IMR-90 (cell line): ENCODE measurements around the gene DISC1. TPM values are rescaled to one million over a fixed set of nuclear protein-coding genes. Genes with fewer than 3 reads are reported as not detected.

Experiments
- ATAC-seq: fragments of 200-7000 bp; cut with Tn5 transposase; 2 replicates; pipeline ENCODE4 v1.9.1; 2020; ENCODE audit warnings: low read depth, mild to moderate bottlenecking, moderate library complexity
- BruUV-seq: library from RNA; stranded (reverse); fragments of 400-500 nt; replicated peaks from 2 replicates; lab custom pipeline; 2021; lab: Mats Ljungman, UMichigan
- CTCF ChIA-PET: fragments of 300-600 bp; formaldehyde crosslinking; extraction: SDS; loops from one replicate; lab custom pipeline; 2021; ENCODE audit warnings: antibody characterized with exemption; lab: Yijun Ruan, JAX
- POLR2A ChIA-PET: fragments of 300-600 bp; sonication (Branson Sonifier 250); formaldehyde crosslinking; loops from one replicate; lab custom pipeline; 2022; ENCODE audit warnings: antibody characterized with exemption; ENCODE audit not compliant: unreplicated experiment; lab: Charles Lee
- DNase-seq: peaks from one replicate; pipeline ENCODE4 v3.0.0; 2013
- H2AFZ ChIP-seq: replicated peaks from 2 replicates; pipeline ENCODE3; 2013; ENCODE audit warnings: low read length, mild to moderate bottlenecking; ENCODE audit not compliant: poor library complexity
- H2AK5ac ChIP-seq: 2 replicates; pipeline ENCODE4 v1.6.1; 2013; ENCODE audit warnings: low read depth, low read length, inconsistent platforms
- H2AK9ac ChIP-seq: replicated peaks from 2 replicates; pipeline ENCODE3; 2013; ENCODE audit warnings: mild to moderate bottlenecking, low read depth, low read length, moderate library complexity; ENCODE audit not compliant: poor library complexity
- H2BK120ac ChIP-seq: 2 replicates; pipeline ENCODE4 v1.6.1; 2013; ENCODE audit warnings: low read depth, low read length, inconsistent platforms
- H2BK15ac ChIP-seq: 3 replicates; pipeline ENCODE4 v1.6.1; 2013; ENCODE audit warnings: low read depth, low read length, inconsistent platforms
- H2BK20ac ChIP-seq: 2 replicates; pipeline ENCODE4 v1.6.1; 2013; ENCODE audit warnings: low read depth, mild to moderate bottlenecking, inconsistent platforms, low read length, moderate library complexity
- H2BK5ac ChIP-seq: 2 replicates; pipeline ENCODE4 v1.6.1; 2013; ENCODE audit warnings: mild to moderate bottlenecking, low read depth, low read length, inconsistent platforms; ENCODE audit not compliant: poor library complexity, severe bottlenecking
- H3K14ac ChIP-seq: replicated peaks from 2 replicates; pipeline ENCODE4 v1.6.1; 2013; ENCODE audit warnings: low read depth, low read length, inconsistent platforms
- H3K18ac ChIP-seq: 2 replicates; pipeline ENCODE4 v1.6.1; 2013; ENCODE audit warnings: low read depth, low read length, control low read depth
- H3K23ac ChIP-seq: 2 replicates; pipeline ENCODE4 v1.6.1; 2013; ENCODE audit warnings: low read depth, low read length, inconsistent platforms
- H3K27ac ChIP-seq: 2 replicates; pipeline ENCODE4 v1.5.1; 2013; ENCODE audit warnings: mild to moderate bottlenecking, control low read depth, low read length; ENCODE audit not compliant: insufficient read depth
- H3K27me3 ChIP-seq: 2 replicates; pipeline ENCODE4 v1.6.1; 2013; ENCODE audit warnings: low read length; ENCODE audit not compliant: control insufficient read depth, insufficient read depth
- H3K36me3 ChIP-seq: 2 replicates; pipeline ENCODE4 v1.6.1; 2013; ENCODE audit warnings: low read length, mixed read lengths; ENCODE audit not compliant: control insufficient read depth, insufficient read depth
- H3K4ac ChIP-seq: 2 replicates; pipeline ENCODE4 v1.6.1; 2013; ENCODE audit warnings: low read depth, low read length, inconsistent platforms
- H3K4me1 ChIP-seq: 2 replicates; pipeline ENCODE4 v1.6.1; 2013; ENCODE audit warnings: low read length, mixed read lengths; ENCODE audit not compliant: control insufficient read depth, insufficient read depth
- H3K4me2 ChIP-seq: 2 replicates; pipeline ENCODE4 v1.6.1; 2013; ENCODE audit warnings: low read depth, mild to moderate bottlenecking, control low read depth, low read length, moderate library complexity
- H3K4me3 ChIP-seq: 2 replicates; pipeline ENCODE4 v1.5.1; 2013; ENCODE audit warnings: low read depth, mild to moderate bottlenecking, control low read depth, low read length, moderate library complexity; ENCODE audit not compliant: insufficient read depth
- H3K56ac ChIP-seq: 2 replicates; pipeline ENCODE4 v1.6.1; 2013; ENCODE audit warnings: low read length, inconsistent platforms; ENCODE audit not compliant: insufficient read depth; ENCODE audit errors: extremely low read depth
- H3K79me1 ChIP-seq, 2 experiments: 2 replicates each; pipeline ENCODE4 v1.6.1; 2013; ENCODE audit warnings: low read length in 2 of 2, inconsistent platforms in 1 of 2, low read depth in 1 of 2
- H3K9ac ChIP-seq: 2 replicates; pipeline ENCODE4 v1.6.1; 2013; ENCODE audit warnings: low read depth, low read length, control low read depth
- H3K9me1 ChIP-seq: 2 replicates; pipeline ENCODE4 v1.6.1; 2013; ENCODE audit warnings: low read length, inconsistent platforms; ENCODE audit not compliant: insufficient read depth
- H3K9me3 ChIP-seq: 2 replicates; pipeline ENCODE4 v1.6.1; 2013; ENCODE audit warnings: low read length; ENCODE audit not compliant: control insufficient read depth, insufficient read depth
- H4K20me1 ChIP-seq: 2 replicates; pipeline ENCODE4 v1.6.1; 2013; ENCODE audit warnings: low read length, inconsistent platforms; ENCODE audit not compliant: insufficient read depth
- H4K5ac ChIP-seq: 2 replicates; pipeline ENCODE4 v1.6.1; 2013; ENCODE audit warnings: mild to moderate bottlenecking, low read depth, low read length, control low read depth
- H4K8ac ChIP-seq, 2 experiments: 2 replicates each; pipeline ENCODE4 v1.6.1; 2013; ENCODE audit warnings: low read depth in 2 of 2, low read length in 2 of 2, control low read depth in 1 of 2, inconsistent platforms in 1 of 2
- H4K91ac ChIP-seq: 2 replicates; pipeline ENCODE4 v1.6.1; 2013; ENCODE audit warnings: low read depth, low read length, inconsistent platforms; ENCODE audit not compliant: insufficient read depth
- BHLHE40 ChIP-seq: fragments of 150-350 bp; IDR thresholded peaks from 2 replicates; pipeline ENCODE4 v1.6.1; 2016; ENCODE audit warnings: mild to moderate bottlenecking, low read depth, low read length
- FOS ChIP-seq: fragments of 150-350 bp; IDR thresholded peaks from 2 replicates; pipeline ENCODE4 v1.6.1; 2016; ENCODE audit warnings: low read depth, low read length
- MXI1 ChIP-seq: IDR thresholded peaks from 2 replicates; pipeline ENCODE4 v1.6.1; 2012; ENCODE audit warnings: low read depth, mild to moderate bottlenecking, low read length, moderate library complexity, borderline replicate concordance
- POLR2A ChIP-seq: IDR thresholded peaks from 2 replicates; pipeline ENCODE4 v1.6.1; 2012; ENCODE audit warnings: mild to moderate bottlenecking, low read depth, low read length
- RAD21 ChIP-seq: IDR thresholded peaks from 2 replicates; pipeline ENCODE4 v1.6.1; 2012; ENCODE audit warnings: low read length, improper control_type of control experiment
- RFX5 ChIP-seq: IDR thresholded peaks from 2 replicates; pipeline ENCODE4 v1.8.0; 2012; ENCODE audit warnings: low read depth, mild to moderate bottlenecking, low read length, moderate library complexity
- SMC3 ChIP-seq: fragments of 150-350 bp; IDR thresholded peaks from 2 replicates; pipeline ENCODE4 v1.6.1; 2016; ENCODE audit warnings: low read depth, mild to moderate bottlenecking, antibody characterized with exemption, low read length, moderate library complexity
- WGBS, 2 experiments: methylation state at CpG; one replicate each; pipeline versions ENCODE4 v1.1.5 to v1.1.7; 2013; ENCODE audit warnings: missing lambda C conversion rate in 2 of 2; ENCODE audit not compliant: insufficient read length in 1 of 2; ENCODE audit errors: extremely low coverage in 2 of 2; 5-methylcytosine and 5-hydroxymethylcytosine counted together
- dilution Hi-C: fragments of 300-500 bp; cut with HindIII; formaldehyde crosslinking; loops from one replicate; pipeline ENCODE4 v1.14.3; 2018; ENCODE audit warnings: low sequenced_read_pairs; ENCODE audit not compliant: unreplicated experiment
- in situ Hi-C: fragments of 300-500 bp; cut with MboI; formaldehyde crosslinking; loops from 3 replicates; pipeline ENCODE4 v1.14.3; 2019; ENCODE audit warnings: low sequenced_read_pairs, inconsistent platforms, mixed read lengths
- intact Hi-C: fragments of 100-400 bp; cut with micrococcal nuclease; formaldehyde crosslinking; loops from 2 replicates; pipeline ENCODE4 v1.10.0; 2022
- polyA plus RNA-seq, 3 experiments: library from polyadenylated mRNA; depleted of rRNA; stranded (reverse); fragments of >200 nt; gene quantifications; 2 replicates each; pipeline ENCODE4 v1.2.3, GENCODE V29; 2012; ENCODE audit warnings: low replicate concordance in 1 of 3
- total RNA-seq: library from RNA; depleted of rRNA; stranded (reverse); fragments of >200 nt; gene quantifications from 2 replicates; pipeline ENCODE4 v1.2.3, GENCODE V29; 2012

Gene DISC1
- total and polyA plus RNA-seq, 2 of the 4 experiments (the other 2 are of a cell fraction): 2.2 to 7.0 TPM

GRCh38 chr1:231729544-231729943 lies 103.0 kb downstream of the DISC1 start:
- ChIA-PET POLR2A (no interaction called here), CTCF (no interaction called here)
- Histone ChIP-seq H4K91ac (no peak overlapping the region), H3K4me1 (no peaks in the 10 kb centered on the region), H3K14ac (no peak overlapping the region), H4K5ac (no peak overlapping the region), H2AFZ (no peak overlapping the region), H3K79me1 (peaks cover 0 to 5% of the 10 kb centered on the region in 2 experiments; a peak in 3 of 4 replicates), H3K18ac (no peak overlapping the region), H3K27ac (no peak overlapping the region), H3K36me3 (no peaks in the 10 kb centered on the region), H3K4ac (no peak overlapping the region), H2BK120ac (no peak overlapping the region), H2BK5ac (no peak overlapping the region), H3K9me3 (no peaks in the 10 kb centered on the region), H3K9me1 (peaks cover 3% of the 10 kb centered on the region; the same call in 1 of the 2 replicates), H4K8ac (no peak overlapping the region), H3K9ac (no peak overlapping the region), H3K23ac (no peak overlapping the region), H4K20me1 (no peaks in the 10 kb centered on the region), H2BK15ac (no peak overlapping the region), H3K4me2 (no peak overlapping the region), H2AK5ac (no peak overlapping the region), H3K27me3 (no peaks in the 10 kb centered on the region), H2AK9ac (no peak overlapping the region), H3K56ac (no peak overlapping the region), H3K4me3 (no peak overlapping the region), H2BK20ac (no peak overlapping the region)
- dilution Hi-C loops (no loop called here), in situ Hi-C loops (no loop called here), intact Hi-C loops (no loop called here)
- TF ChIP-seq MXI1 (no peak), BHLHE40 (no peak), SMC3 (no peak), FOS (no peak), RAD21 (no peak), POLR2A (no peak), RFX5 (no peak)
- DNase-seq (no peak), ATAC-seq (no peak)
- no CpG with 5 or more reads among the region's 1 CpG for whole genome bisulfite sequencing, 2 experiments
- BruUV-seq: no TSS peak
